GM15510 (cell line): ENCODE data around the gene RALGAPA2.

ENCODE experiments used
- POLR2A ChIP-seq: IDR thresholded peaks from 3 replicates; pipeline ENCODE4 v1.6.1; 2011; ENCODE audit warnings: borderline replicate concordance; ENCODE audit not compliant: insufficient read length; ENCODE audit errors: extremely low read depth

The RALGAPA2 gene

GRCh38 chr20:20488388-20488787 is 224.1 kb downstream of the RALGAPA2 start:
- no peak for TF ChIP-seq POLR2A

GRCh38 chr20:20487811-20488210 is 224.6 kb downstream of the RALGAPA2 start:
- TF ChIP-seq POLR2A, result no peak

GRCh38 chr20:20483328-20483727 is 229.1 kb downstream of the RALGAPA2 start:
- no peak for TF ChIP-seq POLR2A

- no peak for TF ChIP-seq POLR2A
Observed at GRCh38 chr20:20482453-20482852, 230.0 kb downstream of the RALGAPA2 start.

- no peak for TF ChIP-seq POLR2A
Observed at GRCh38 chr20:20480689-20481088, 231.8 kb downstream of the RALGAPA2 start.

- TF ChIP-seq POLR2A, result no peak
Observed at GRCh38 chr20:20480126-20480525, 232.3 kb downstream of the RALGAPA2 start.

GRCh38 chr20:20477444-20478041 is 234.9 kb downstream of the RALGAPA2 start:
- TF ChIP-seq POLR2A, result no peak

- TF ChIP-seq POLR2A, result no peak
Observed at GRCh38 chr20:20476504-20476903, 235.9 kb downstream of the RALGAPA2 start.

GRCh38 chr20:20473657-20474056 is 238.8 kb downstream of the RALGAPA2 start:
- no peak for TF ChIP-seq POLR2A

- TF ChIP-seq POLR2A, result no peak
Observed at GRCh38 chr20:20472684-20473274, 239.7 kb downstream of the RALGAPA2 start.

- peak; percentile 22 for TF ChIP-seq POLR2A
Observed at GRCh38 chr20:20466341-20466879, 246.0 kb downstream of the RALGAPA2 start.

- no peak for TF ChIP-seq POLR2A
Observed at GRCh38 chr20:20465252-20465651, 247.2 kb downstream of the RALGAPA2 start.

GRCh38 chr20:20463933-20464374 is 248.5 kb downstream of the RALGAPA2 start:
- no peak for TF ChIP-seq POLR2A

- no peak for TF ChIP-seq POLR2A
Observed at GRCh38 chr20:20462185-20462584, 250.3 kb downstream of the RALGAPA2 start.

GRCh38 chr20:20461551-20461950 is 250.9 kb downstream of the RALGAPA2 start:
- no peak for TF ChIP-seq POLR2A

- TF ChIP-seq POLR2A, result no peak
Observed at GRCh38 chr20:20459726-20460125, 252.7 kb downstream of the RALGAPA2 start.
